Parathyroid adenoma (tissue), 2 donors: Measurements from ENCODE around the gene C20orf204.
"Not testable (repeated sequence)": the region's sequence is repeated elsewhere in the genome, so short reads cannot be mapped to it uniquely, and the experiment has no call there.

Source experiments
- H2AFZ ChIP-seq: fragments of 300-600 bp; sonication (generic); one replicate; pipeline ENCODE4 v1.7.0; 2017; ENCODE audit warnings: antibody characterized with exemption, mild to moderate bottlenecking
- H3K27ac ChIP-seq: fragments of 300-600 bp; sonication (generic); one replicate; pipeline ENCODE4 v1.7.0; 2017
- H3K27me3 ChIP-seq: fragments of 300-600 bp; sonication (generic); one replicate; pipeline ENCODE4 v1.7.0; 2017; ENCODE audit warnings: low read length; ENCODE audit not compliant: control insufficient read depth, insufficient read depth
- H3K36me3 ChIP-seq: fragments of 300-600 bp; sonication (generic); one replicate; pipeline ENCODE4 v1.7.0; 2017; ENCODE audit warnings: low read length; ENCODE audit not compliant: control insufficient read depth, insufficient read depth
- H3K4me1 ChIP-seq: fragments of 300-600 bp; sonication (generic); one replicate; pipeline ENCODE4 v1.7.0; 2017; ENCODE audit warnings: control low read depth
- H3K4me2 ChIP-seq: fragments of 300-600 bp; sonication (generic); one replicate; pipeline ENCODE4 v1.7.0; 2017; ENCODE audit warnings: low read length
- H3K4me3 ChIP-seq: fragments of 300-600 bp; sonication (generic); one replicate; pipeline ENCODE4 v1.7.0; 2017; ENCODE audit warnings: low read depth, low read length
- H3K79me2 ChIP-seq: fragments of 300-600 bp; sonication (generic); one replicate; pipeline ENCODE4 v1.7.0; 2017; ENCODE audit warnings: control low read depth
- H3K9ac ChIP-seq: fragments of 300-600 bp; sonication (generic); one replicate; pipeline ENCODE4 v1.7.0; 2017; ENCODE audit warnings: mild to moderate bottlenecking
- H3K9me3 ChIP-seq: fragments of 300-600 bp; sonication (generic); one replicate; pipeline ENCODE4 v1.7.0; 2017; ENCODE audit warnings: low read length; ENCODE audit not compliant: control insufficient read depth
- CTCF ChIP-seq: fragments of 300-600 bp; sonication (generic); IDR thresholded peaks from one replicate; pipeline ENCODE4 v1.7.0; 2017; ENCODE audit warnings: antibody characterized with exemption, mild to moderate bottlenecking
- donor health status: primary hyperparathyroidism.

The C20orf204 gene

GRCh38 chr20:64006490-64006889, 29.5 kb upstream of the C20orf204 start:
- Histone ChIP-seq H3K79me2 (peaks cover 53% of the 10 kb centered on the region), H3K4me2 (no peak overlapping the region), H3K9ac (no peak overlapping the region), H3K4me3 (no peak overlapping the region), H3K9me3 (no peaks in the 10 kb centered on the region), H3K27ac (no peak overlapping the region), H3K27me3 (no peaks in the 10 kb centered on the region), H3K36me3 (no peaks in the 10 kb centered on the region), H2AFZ (no peak overlapping the region), H3K4me1 (no peaks in the 10 kb centered on the region)
- TF ChIP-seq CTCF = no peak

DNA sequence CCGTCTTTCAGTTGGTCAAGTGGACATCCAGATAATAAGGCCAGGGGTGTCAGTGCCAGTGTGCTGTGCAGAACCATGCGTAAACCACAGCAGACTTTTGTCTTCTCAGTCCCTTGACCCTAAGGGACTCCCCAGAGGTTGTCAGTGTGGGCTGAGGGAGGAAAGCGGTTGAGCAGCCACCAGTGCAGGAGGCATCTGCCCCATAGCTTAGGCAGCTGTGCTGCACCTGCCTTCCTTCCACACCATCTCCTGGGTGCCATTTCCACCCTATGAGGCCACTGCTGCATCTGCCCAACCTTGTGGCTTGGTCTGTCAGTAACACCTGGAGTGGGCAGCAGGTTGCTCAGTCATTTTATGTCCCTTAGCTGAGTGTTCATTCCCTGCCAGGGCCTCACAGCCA, 29.1 kb upstream of the C20orf204 start:
- Histone ChIP-seq H3K4me2 (no peak overlapping the region), H3K36me3 (no peaks in the 10 kb centered on the region), H3K4me3 (no peak overlapping the region), H3K9me3 (no peaks in the 10 kb centered on the region), H3K9ac (no peak overlapping the region), H3K27ac (no peak overlapping the region), H3K27me3 (no peaks in the 10 kb centered on the region), H2AFZ (no peak overlapping the region), H3K4me1 (no peaks in the 10 kb centered on the region), H3K79me2 (peaks cover 54% of the 10 kb centered on the region)
- no peak for TF ChIP-seq CTCF

GRCh38 chr20:64009811-64010387, 26.1 kb upstream of the C20orf204 start:
- Histone ChIP-seq H2AFZ (no peak overlapping the region), H3K36me3 (no peaks in the 10 kb centered on the region), H3K9me3 (no peaks in the 10 kb centered on the region), H3K4me1 (no peaks in the 10 kb centered on the region), H3K4me2 (no peak overlapping the region), H3K27me3 (no peaks in the 10 kb centered on the region), H3K27ac (no peak overlapping the region), H3K4me3 (no peak overlapping the region), H3K9ac (no peak overlapping the region), H3K79me2 (peaks cover 46% of the 10 kb centered on the region)
- TF ChIP-seq CTCF = no peak

GRCh38 chr20:64010711-64011237, 25.2 kb upstream of the C20orf204 start:
- Histone ChIP-seq H2AFZ (no peak overlapping the region), H3K27me3 (no peaks in the 10 kb centered on the region), H3K36me3 (no peaks in the 10 kb centered on the region), H3K27ac (no peak overlapping the region), H3K9ac (no peak overlapping the region), H3K4me2 (no peak overlapping the region), H3K79me2 (peaks cover 48% of the 10 kb centered on the region), H3K4me3 (no peak overlapping the region), H3K9me3 (no peaks in the 10 kb centered on the region), H3K4me1 (no peaks in the 10 kb centered on the region)
- no peak for TF ChIP-seq CTCF

DNA sequence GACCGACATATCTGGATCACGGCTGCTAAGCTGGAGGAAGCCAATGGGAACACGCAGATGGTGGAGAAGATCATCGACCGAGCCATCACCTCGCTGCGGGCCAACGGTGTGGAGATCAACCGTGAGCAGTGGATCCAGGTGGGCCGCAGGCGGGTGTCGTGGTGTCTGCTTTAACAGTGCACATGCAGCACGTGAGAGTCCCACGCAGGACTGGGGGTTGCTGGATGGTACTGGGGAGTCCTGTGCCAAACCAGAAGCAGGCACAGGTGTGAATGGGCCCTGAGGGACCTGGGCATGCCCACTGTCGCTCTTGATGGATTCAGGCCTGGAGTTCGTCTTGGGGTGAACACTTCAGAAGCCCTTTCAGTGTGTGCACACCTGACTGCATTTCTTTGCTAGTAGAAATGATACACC, 24.6 kb upstream of the C20orf204 start:
- Histone ChIP-seq H3K4me2 (no peak overlapping the region), H3K27me3 (no peaks in the 10 kb centered on the region), H3K36me3 (no peaks in the 10 kb centered on the region), H3K9ac (no peak overlapping the region), H2AFZ (no peak overlapping the region), H3K9me3 (no peaks in the 10 kb centered on the region), H3K27ac (no peak overlapping the region), H3K4me1 (no peaks in the 10 kb centered on the region), H3K4me3 (no peak overlapping the region), H3K79me2 (peaks cover 44% of the 10 kb centered on the region)
- TF ChIP-seq CTCF = no peak

DNA sequence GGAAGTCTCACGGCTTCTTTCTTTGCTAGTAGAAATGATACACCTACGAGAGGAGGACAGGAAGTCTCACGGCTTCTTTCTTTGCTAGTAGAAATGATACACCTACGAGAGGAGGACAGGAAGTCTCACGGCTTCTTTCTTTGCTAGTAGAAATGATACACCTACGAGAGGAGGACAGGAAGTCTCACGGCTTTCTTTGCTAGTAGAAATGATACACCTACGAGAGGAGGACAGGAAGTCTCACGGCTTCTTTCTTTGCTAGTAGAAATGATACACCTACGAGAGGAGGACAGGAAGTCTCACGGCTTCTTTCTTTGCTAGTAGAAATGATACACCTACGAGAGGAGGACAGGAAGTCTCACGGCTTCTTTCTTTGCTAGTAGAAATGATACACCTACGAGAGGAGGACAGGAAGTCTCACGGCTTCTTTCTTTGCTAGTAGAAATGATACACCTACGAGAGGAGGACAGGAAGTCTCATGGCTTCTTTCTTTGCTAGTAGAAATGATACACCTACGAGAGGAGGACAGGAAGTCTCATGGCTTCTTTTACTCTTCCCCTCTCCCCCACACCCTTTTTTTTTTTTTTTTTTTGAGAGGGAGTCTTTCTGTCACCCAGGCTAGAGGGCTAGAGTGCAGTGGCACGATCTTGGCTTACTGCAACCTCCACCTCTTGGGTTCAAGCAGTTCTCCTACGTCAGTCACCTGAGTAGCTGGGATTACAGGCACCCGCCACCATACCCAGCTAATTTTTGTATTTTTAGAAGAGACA, 23.4 kb upstream of the C20orf204 start:
- not testable (repeated sequence) for H2AFZ ChIP-seq, H3K27me3 ChIP-seq, H3K4me3 ChIP-seq, H3K27ac ChIP-seq, H3K9ac ChIP-seq, H3K9me3 ChIP-seq, H3K4me1 ChIP-seq, H3K4me2 ChIP-seq, H3K36me3 ChIP-seq
- peaks cover 39% of the 10 kb centered on the region for H3K79me2 ChIP-seq
